ENCODE measurements around the gene FAM168A.

DNA sequence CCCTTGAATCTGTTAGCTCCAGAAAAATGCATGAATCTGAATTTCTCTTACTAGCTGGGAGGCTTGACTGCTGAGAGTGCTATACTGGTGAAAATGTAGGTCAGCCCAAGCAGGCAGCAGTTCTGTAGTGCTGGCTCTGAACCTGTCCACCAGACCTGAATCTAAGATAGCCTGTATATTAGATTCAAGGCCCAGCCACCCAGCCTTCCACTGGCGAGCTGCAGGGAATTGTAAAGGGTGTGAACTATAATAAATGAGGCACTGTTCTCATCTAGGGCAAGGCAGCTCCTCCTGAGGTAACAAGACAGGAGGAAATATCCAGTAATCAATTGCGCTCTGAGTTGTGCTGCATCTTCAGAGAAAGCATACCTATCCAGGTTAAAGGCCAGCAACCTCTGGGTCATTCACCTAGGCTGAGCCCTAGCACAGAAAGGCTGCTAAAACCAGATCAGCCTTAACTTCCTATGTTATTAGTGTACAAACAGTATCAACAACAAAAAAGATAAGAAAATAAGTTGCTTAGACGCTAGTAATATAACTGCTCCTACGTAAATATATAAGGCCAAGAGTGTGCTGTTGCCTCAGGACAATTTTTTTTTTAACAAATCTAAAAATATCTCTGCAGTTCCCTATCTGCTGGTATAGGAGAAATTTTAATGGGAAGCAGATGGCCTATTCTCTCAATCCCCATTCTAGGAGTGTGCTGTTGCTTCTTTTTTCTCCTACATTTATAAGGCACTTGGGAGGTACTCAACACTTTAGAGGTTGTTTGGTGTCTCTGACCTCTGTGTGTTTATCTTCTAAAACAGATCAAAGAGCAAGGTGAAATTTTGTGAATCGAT lies 158.7 kb downstream of the FAM168A start:
- TF ChIP-seq TOE1 (IDR thresholded peaks at IDR 0.05; ENCODE audit: borderline replicate concordance) (no peak), TOE1 (CRISPR knock-in tag; IDR thresholded peaks at IDR 0.05; ENCODE audit: borderline replicate concordance, low read depth) (no peak), KHSRP (IDR thresholded peaks at IDR 0.05) (no peak)
